ENCODE results near the gene DPYD.

DPYD gene

DNA sequence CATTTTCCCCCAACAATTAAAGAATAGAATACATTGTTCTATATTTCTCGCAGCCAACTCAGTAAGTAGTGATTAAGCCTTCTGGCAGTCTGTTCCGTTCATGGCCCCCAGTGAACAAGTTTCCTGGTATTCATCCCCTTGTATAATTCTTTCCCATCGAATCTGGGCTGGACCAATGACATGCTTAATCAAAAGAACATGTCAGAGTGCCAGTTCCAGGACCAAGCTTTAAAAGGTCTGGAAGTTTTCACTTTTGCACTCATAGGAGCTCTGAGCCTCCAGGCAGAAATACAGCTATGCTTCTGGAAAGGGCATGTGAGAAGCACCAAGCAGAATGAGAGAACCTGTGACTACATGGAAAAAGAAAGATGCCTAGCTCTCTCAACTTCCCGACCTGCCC lies 22.5 kb upstream of the DPYD start:
- no peaks in the 10 kb centered on the region for H3K36me3 ChIP-seq (ENCODE audit: insufficient read depth, low read length)
- H2AFZ ChIP-seq (ENCODE audit: low read length) = no peak overlapping the region
- H3K4me1 ChIP-seq (ENCODE audit: insufficient read depth, low read length, severe bottlenecking) = no peaks in the 10 kb centered on the region
- H4K20me1 ChIP-seq (ENCODE audit: insufficient read depth, low read length) = no peaks in the 10 kb centered on the region
- H3K9ac ChIP-seq (ENCODE audit: low read length) = no peak overlapping the region
- no peak overlapping the region for H3K27ac ChIP-seq (ENCODE audit: low read depth, low read length, poor library complexity, severe bottlenecking)
- no peak overlapping the region for H3K4me3 ChIP-seq (ENCODE audit: low read depth, low read length, poor library complexity, severe bottlenecking)
- no peaks in the 10 kb centered on the region for H3F3A ChIP-seq (ENCODE audit: insufficient read depth, low read length)
- H3K9me2 ChIP-seq (ENCODE audit: low read depth, low read length) = no peaks in the 10 kb centered on the region
- no peaks in the 10 kb centered on the region for H3K79me2 ChIP-seq (ENCODE audit: insufficient read depth, low read length)
- H3K27me3 ChIP-seq (ENCODE audit: insufficient read depth, low read length) = no peaks in the 10 kb centered on the region
- TF ChIP-seq EZH2 (IDR thresholded peaks at IDR 0.05; ENCODE audit: borderline replicate concordance, low read length) = no peak
- TF ChIP-seq, protein P1, sequence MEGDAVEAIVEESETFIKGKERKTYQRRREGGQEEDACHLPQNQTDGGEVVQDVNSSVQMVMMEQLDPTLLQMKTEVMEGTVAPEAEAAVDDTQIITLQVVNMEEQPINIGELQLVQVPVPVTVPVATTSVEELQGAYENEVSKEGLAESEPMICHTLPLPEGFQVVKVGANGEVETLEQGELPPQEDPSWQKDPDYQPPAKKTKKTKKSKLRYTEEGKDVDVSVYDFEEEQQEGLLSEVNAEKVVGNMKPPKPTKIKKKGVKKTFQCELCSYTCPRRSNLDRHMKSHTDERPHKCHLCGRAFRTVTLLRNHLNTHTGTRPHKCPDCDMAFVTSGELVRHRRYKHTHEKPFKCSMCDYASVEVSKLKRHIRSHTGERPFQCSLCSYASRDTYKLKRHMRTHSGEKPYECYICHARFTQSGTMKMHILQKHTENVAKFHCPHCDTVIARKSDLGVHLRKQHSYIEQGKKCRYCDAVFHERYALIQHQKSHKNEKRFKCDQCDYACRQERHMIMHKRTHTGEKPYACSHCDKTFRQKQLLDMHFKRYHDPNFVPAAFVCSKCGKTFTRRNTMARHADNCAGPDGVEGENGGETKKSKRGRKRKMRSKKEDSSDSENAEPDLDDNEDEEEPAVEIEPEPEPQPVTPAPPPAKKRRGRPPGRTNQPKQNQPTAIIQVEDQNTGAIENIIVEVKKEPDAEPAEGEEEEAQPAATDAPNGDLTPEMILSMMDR (IDR thresholded peaks at IDR 0.05; ENCODE audit: low read length) = no peak
- H3K9me3 ChIP-seq (ENCODE audit: low read length) = no peaks in the 10 kb centered on the region
- H3K4me2 ChIP-seq (ENCODE audit: low read length) = no peak overlapping the region

DNA sequence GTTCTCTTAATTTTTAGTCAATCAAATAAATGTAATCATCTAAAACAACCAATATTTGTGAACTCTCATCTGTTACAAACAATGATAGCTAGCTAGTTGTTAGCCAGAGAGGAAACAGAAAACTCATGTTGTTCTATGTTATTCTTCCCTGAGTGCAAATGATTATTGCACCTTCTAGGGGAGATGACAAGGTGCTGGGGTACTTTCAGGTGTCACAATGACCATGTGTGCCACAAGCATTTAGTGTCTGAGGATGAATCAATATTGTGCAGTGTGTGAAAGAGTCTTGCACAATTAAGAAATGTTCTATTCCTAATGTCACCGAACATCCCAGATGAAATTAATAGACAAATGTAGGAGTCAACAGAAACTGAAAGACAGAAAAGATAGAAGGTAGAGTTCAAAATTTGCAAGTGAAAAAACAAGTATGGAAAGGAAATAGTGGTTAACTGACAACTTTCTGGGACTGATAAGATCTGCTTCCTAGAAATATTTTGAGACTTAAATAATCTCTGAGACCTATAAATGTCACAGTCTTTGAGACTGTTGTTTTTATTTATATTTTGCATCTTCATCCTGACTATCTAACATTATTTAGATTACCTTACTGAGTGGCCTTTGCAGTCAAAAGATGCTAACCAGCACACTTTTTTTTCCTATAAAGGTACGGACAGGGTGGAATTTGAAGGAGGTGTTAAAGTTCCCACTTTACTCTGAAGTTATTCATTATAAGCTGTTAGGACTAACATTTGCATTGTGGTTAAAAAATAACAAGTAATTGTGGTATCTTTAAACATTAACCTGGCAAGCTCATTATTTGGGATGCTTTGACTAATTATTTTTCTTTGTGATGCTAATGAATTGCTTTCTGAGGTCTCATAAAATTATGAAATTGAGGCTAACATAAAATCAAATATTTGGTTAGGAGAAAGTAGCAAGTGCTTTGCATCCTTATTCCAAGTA lies 21.6 kb upstream of the DPYD start:
- no peaks in the 10 kb centered on the region for H3K4me1 ChIP-seq (ENCODE audit: insufficient read depth, low read length, severe bottlenecking)
- TF ChIP-seq, protein P1 (IDR thresholded peaks at IDR 0.05; ENCODE audit: low read length) = no peak
- no peak for TF ChIP-seq EZH2 (IDR thresholded peaks at IDR 0.05; ENCODE audit: borderline replicate concordance, low read length)
- no peak overlapping the region for H3K9ac ChIP-seq (ENCODE audit: low read length)
- H3K4me2 ChIP-seq (ENCODE audit: low read length) = no peak overlapping the region
- no peaks in the 10 kb centered on the region for H3K27me3 ChIP-seq (ENCODE audit: insufficient read depth, low read length)
- H3K9me3 ChIP-seq (ENCODE audit: low read length) = no peaks in the 10 kb centered on the region
- H4K20me1 ChIP-seq (ENCODE audit: insufficient read depth, low read length) = no peaks in the 10 kb centered on the region
- no peaks in the 10 kb centered on the region for H3K9me2 ChIP-seq (ENCODE audit: low read depth, low read length)
- no peaks in the 10 kb centered on the region for H3K36me3 ChIP-seq (ENCODE audit: insufficient read depth, low read length)
- H3K27ac ChIP-seq (ENCODE audit: low read depth, low read length, poor library complexity, severe bottlenecking) = no peak overlapping the region
- H3K79me2 ChIP-seq (ENCODE audit: insufficient read depth, low read length) = no peaks in the 10 kb centered on the region
- no peaks in the 10 kb centered on the region for H3F3A ChIP-seq (ENCODE audit: insufficient read depth, low read length)
- H2AFZ ChIP-seq (ENCODE audit: low read length) = no peak overlapping the region
- no peak overlapping the region for H3K4me3 ChIP-seq (ENCODE audit: low read depth, low read length, poor library complexity, severe bottlenecking)

DNA sequence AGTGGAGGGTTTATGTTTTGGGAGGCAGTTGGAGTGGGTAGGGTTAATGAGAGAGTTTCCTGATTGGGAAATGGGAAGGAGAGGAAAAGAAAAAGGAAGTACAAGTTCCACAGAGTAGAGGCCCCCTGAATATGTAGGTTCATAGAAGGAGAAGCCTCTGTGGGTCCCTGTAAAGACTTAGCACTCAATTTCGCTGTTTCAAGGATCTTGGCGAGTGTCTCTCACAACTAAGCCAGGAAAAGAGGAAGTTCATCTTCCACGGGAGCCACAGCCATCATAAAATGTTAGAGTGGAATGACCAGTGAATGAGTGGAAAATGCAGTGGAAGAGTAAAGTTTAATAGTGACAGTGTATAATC lies 17.4 kb upstream of the DPYD start:
- no peak overlapping the region for H3K4me3 ChIP-seq (ENCODE audit: low read depth, low read length, poor library complexity, severe bottlenecking)
- H3K9me3 ChIP-seq (ENCODE audit: low read length) = no peaks in the 10 kb centered on the region
- no peaks in the 10 kb centered on the region for H3K9me2 ChIP-seq (ENCODE audit: low read depth, low read length)
- no peaks in the 10 kb centered on the region for H3K36me3 ChIP-seq (ENCODE audit: insufficient read depth, low read length)
- no peaks in the 10 kb centered on the region for H4K20me1 ChIP-seq (ENCODE audit: insufficient read depth, low read length)
- H3K9ac ChIP-seq (ENCODE audit: low read length) = no peak overlapping the region
- no peak overlapping the region for H3K4me2 ChIP-seq (ENCODE audit: low read length)
- no peak overlapping the region for H2AFZ ChIP-seq (ENCODE audit: low read length)
- H3K27ac ChIP-seq (ENCODE audit: low read depth, low read length, poor library complexity, severe bottlenecking) = no peak overlapping the region
- H3K4me1 ChIP-seq (ENCODE audit: insufficient read depth, low read length, severe bottlenecking) = peaks cover 10% of the 10 kb centered on the region
- H3K79me2 ChIP-seq (ENCODE audit: insufficient read depth, low read length) = no peaks in the 10 kb centered on the region
- TF ChIP-seq, protein P1 (IDR thresholded peaks at IDR 0.05; ENCODE audit: low read length) = no peak
- TF ChIP-seq EZH2 (IDR thresholded peaks at IDR 0.05; ENCODE audit: borderline replicate concordance, low read length) = no peak
- no peaks in the 10 kb centered on the region for H3K27me3 ChIP-seq (ENCODE audit: insufficient read depth, low read length)
- no peaks in the 10 kb centered on the region for H3F3A ChIP-seq (ENCODE audit: insufficient read depth, low read length)

Data from OCI-LY1 (cell line).